Bronchial epithelial cell (primary cell): ENCODE data around the gene RPE65. TPM values are rescaled to one million over a fixed set of nuclear protein-coding genes. Genes with fewer than 3 reads are reported as not detected.
"Not testable (repeated sequence)": the region's sequence is repeated elsewhere in the genome, so short reads cannot be mapped to it uniquely, and the experiment has no call there.

Experiments used
- DNase-seq: peaks from one replicate; pipeline ENCODE4 v3.0.0-alpha.2; 2010; ENCODE audit warnings: low read depth
- FAIRE-seq: peaks from 2 replicates; lab custom pipeline; 2011; peaks lifted over from hg19 to GRCh38; lab: Jason Lieb, UNC
- H3K27me3 ChIP-seq: 2 replicates; pipeline ENCODE4 v1.5.1; 2011; ENCODE audit warnings: low read length; ENCODE audit not compliant: control insufficient read depth, insufficient read depth
- H3K36me3 ChIP-seq: 2 replicates; pipeline ENCODE4 v1.5.1; 2011; ENCODE audit warnings: low read length; ENCODE audit not compliant: control insufficient read depth, insufficient read depth
- H3K4me3 ChIP-seq: 2 replicates; pipeline ENCODE4 v1.5.1; 2011; ENCODE audit warnings: mild to moderate bottlenecking, low read depth, low read length, control low read depth
- CTCF ChIP-seq: IDR thresholded peaks from 2 replicates; pipeline ENCODE4 v1.5.1; 2011; ENCODE audit warnings: mild to moderate bottlenecking, moderate library complexity, low read length, control low read depth, inconsistent platforms; ENCODE audit not compliant: insufficient read depth, severe bottlenecking
- total RNA-seq: library from RNA; depleted of rRNA; stranded (reverse); fragments of >200 nt; gene quantifications from 2 replicates; pipeline ENCODE4 v1.2.1, GENCODE V29; 2014

Gene RPE65
- total RNA-seq, 1 donor from 2014 or later, result not detected

- DNase-seq (no peak), FAIRE-seq (no peak)
- Histone ChIP-seq H3K36me3 (no peaks in the 10 kb centered on the region), H3K27me3 (no peaks in the 10 kb centered on the region), H3K4me3 (no peak overlapping the region)
- TF ChIP-seq CTCF, result no peak
These were observed 29.7 kb upstream of the RPE65 start for GRCh38 chr1:68479501-68479900.

GRCh38 chr1:68478662-68479061 is 28.9 kb upstream of the RPE65 start:
- TF ChIP-seq CTCF, result no peak
- FAIRE-seq (no peak), DNase-seq (no peak)
- Histone ChIP-seq H3K36me3 (no peaks in the 10 kb centered on the region), H3K4me3 (no peak overlapping the region), H3K27me3 (no peaks in the 10 kb centered on the region)

GRCh38 chr1:68476626-68477025 is 26.9 kb upstream of the RPE65 start:
- not testable (repeated sequence) for H3K36me3 ChIP-seq, DNase-seq, FAIRE-seq, H3K27me3 ChIP-seq, H3K4me3 ChIP-seq

GRCh38 chr1:68473060-68473459 is 23.3 kb upstream of the RPE65 start:
- no peak for TF ChIP-seq CTCF
- FAIRE-seq (no peak), DNase-seq (no peak)
- Histone ChIP-seq H3K36me3 (no peaks in the 10 kb centered on the region), H3K27me3 (no peaks in the 10 kb centered on the region), H3K4me3 (no peak overlapping the region)

GRCh38 chr1:68470388-68470970 is 20.7 kb upstream of the RPE65 start:
- DNase-seq (no peak), FAIRE-seq (no peak)
- Histone ChIP-seq H3K27me3 (no peaks in the 10 kb centered on the region), H3K4me3 (no peak overlapping the region), H3K36me3 (no peaks in the 10 kb centered on the region)
- TF ChIP-seq CTCF, result peak; percentile 40

GRCh38 chr1:68464891-68465290 is 15.1 kb upstream of the RPE65 start:
- no peak for DNase-seq

More at GRCh38 chr1:68464891-68465290, 15.1 kb upstream of the RPE65 start:
- Histone ChIP-seq H3K4me3 (no peak overlapping the region), H3K36me3 (no peaks in the 10 kb centered on the region), H3K27me3 (no peaks in the 10 kb centered on the region)
- FAIRE-seq, result no peak
- TF ChIP-seq CTCF, result no peak
